ENCODE data around the gene GET3. TPM values are rescaled to one million over a fixed set of nuclear protein-coding genes. Genes with fewer than 3 reads are reported as not detected.

GET3 gene
- total and polyA plus RNA-seq, 9 donors, result 26.2 to 68.1 (median 47.7) TPM

DNA sequence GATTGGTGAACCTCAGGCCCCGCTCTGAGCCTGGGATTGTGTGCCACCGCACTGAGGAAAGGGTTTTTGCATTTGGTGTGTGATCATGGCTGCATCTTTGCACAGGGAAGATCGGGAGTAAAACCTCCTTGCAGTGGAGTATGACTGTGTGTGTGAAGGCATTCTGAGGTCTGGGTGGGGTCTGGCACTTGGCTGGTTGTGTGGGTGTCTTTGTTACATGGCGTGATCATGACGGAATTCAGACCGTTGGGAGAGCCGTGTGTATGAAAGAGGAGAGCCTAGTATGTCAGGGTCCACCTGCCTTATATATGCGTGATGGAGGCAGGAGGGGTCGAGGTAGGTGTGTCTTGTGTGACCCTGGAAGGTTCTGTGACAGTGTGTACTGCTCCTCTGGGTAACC is 13.6 kb downstream of the GET3 start:
- no peaks in the 10 kb centered on the region for H3K4me1 ChIP-seq (ENCODE audit: insufficient read depth)
- no peaks in the 10 kb centered on the region for H3K36me3 ChIP-seq
- H3K27ac ChIP-seq, result no peak overlapping the region
- 51 to 67% (median 60%) methylated on average over 9 of the region's 9 CpGs for WGBS, 3 donors
- no peak overlapping the region for H3K4me3 ChIP-seq
- H3K27me3 ChIP-seq, result no peaks in the 10 kb centered on the region
- TF ChIP-seq EP300 (IDR thresholded peaks at IDR 0.05) (no peak), POLR2A (IDR thresholded peaks at IDR 0.05) (no peak)
- TF ChIP-seq, protein P1, sequence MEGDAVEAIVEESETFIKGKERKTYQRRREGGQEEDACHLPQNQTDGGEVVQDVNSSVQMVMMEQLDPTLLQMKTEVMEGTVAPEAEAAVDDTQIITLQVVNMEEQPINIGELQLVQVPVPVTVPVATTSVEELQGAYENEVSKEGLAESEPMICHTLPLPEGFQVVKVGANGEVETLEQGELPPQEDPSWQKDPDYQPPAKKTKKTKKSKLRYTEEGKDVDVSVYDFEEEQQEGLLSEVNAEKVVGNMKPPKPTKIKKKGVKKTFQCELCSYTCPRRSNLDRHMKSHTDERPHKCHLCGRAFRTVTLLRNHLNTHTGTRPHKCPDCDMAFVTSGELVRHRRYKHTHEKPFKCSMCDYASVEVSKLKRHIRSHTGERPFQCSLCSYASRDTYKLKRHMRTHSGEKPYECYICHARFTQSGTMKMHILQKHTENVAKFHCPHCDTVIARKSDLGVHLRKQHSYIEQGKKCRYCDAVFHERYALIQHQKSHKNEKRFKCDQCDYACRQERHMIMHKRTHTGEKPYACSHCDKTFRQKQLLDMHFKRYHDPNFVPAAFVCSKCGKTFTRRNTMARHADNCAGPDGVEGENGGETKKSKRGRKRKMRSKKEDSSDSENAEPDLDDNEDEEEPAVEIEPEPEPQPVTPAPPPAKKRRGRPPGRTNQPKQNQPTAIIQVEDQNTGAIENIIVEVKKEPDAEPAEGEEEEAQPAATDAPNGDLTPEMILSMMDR (IDR thresholded peaks at IDR 0.05), result no peak
- DNase-seq, result no peak
- intact Hi-C loops (cut with DNase I), result no loop called here
- peaks cover 0 to 12% of the 10 kb centered on the region in 2 donors for H3K9me3 ChIP-seq

DNA sequence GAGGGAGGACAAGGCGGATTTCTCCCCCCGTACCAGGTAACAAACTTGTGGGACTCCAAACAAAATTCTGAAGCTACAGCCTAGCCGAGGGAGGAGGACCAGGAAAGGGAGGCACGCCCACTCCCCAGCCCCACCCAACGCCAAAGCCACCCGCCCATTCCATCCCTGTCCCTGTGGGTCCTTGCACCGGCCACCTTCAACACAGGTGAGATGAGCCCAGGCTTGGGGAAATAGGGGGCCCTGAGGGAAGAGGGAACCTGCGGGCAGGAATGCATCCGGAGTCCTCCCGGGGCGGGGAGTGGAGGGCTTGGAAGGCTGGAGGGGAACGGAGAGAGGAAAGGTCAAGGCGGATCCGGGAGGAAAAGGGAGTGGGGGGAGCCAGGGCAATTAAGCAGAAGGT is 14.3 kb downstream of the GET3 start, which contains the start of gene BEST2:
TSS of gene BEST2 (plus strand) at position 157 of the 400 bp plus-strand sequence. CDS start 802 bp downstream, outside the sequence.
- DNase-seq, result no peak
- Histone ChIP-seq H3K9me3 (peaks cover 0 to 12% of the 10 kb centered on the region in 2 donors), H3K4me1 (ENCODE audit: insufficient read depth) (no peaks in the 10 kb centered on the region), H3K27ac (no peak within 1 kb of the TSS), H3K27me3 (no peaks in the 10 kb centered on the region), H3K36me3 (no peaks in the 10 kb centered on the region), H3K4me3 (no peak within 1 kb of the TSS)
- WGBS, 3 donors, result 32 to 43% (median 38%) methylated on average over 14 of the region's 14 CpGs
- intact Hi-C loops (cut with DNase I), result no loop called here
- TF ChIP-seq, protein P1 (IDR thresholded peaks at IDR 0.05), result no peak
- TF ChIP-seq EP300 (IDR thresholded peaks at IDR 0.05), result no peak
- no peak for TF ChIP-seq POLR2A (IDR thresholded peaks at IDR 0.05)

DNA sequence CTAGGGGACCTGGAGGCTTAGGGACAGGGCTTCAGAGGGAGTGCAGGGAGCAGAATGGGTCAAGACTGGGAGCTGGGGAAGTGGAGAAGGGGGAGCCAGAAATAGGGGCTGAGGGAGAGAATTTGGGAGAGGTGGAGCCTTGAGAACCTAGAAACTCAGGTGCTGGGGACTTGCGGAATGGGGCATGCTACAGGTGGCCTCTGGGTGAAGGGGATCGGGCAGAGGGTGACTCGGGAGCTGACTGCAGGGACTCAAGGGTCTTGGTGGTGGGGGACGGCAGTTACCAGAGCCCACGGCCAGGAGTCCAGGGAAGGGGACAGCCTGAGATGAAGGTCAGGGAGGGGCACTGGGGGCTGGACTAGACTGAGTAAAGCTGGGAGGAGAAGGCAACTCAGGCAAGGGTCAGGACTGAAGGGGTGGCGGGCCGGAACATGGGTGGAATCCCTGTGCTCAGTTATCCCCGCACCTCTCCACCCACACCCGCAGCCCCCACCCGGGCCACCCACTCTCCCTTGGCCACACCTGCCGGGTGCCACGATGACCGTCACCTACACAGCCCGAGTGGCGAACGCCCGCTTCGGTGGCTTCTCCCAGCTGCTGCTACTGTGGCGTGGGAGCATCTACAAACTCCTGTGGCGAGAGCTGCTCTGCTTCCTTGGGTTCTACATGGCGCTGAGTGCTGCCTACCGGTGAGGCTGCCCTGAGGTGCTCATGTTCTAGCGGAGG is 14.9 kb downstream of the GET3 start:
- 71 to 78% (median 76%) methylated on average over 23 of the region's 23 CpGs for WGBS, 3 donors
- H3K4me3 ChIP-seq, result no peak overlapping the region
- no peak for DNase-seq
- peaks cover 0 to 9% of the 10 kb centered on the region in 2 donors for H3K9me3 ChIP-seq
- intact Hi-C loops (cut with DNase I), result no loop called here
- no peaks in the 10 kb centered on the region for H3K4me1 ChIP-seq (ENCODE audit: insufficient read depth)
- H3K27me3 ChIP-seq, result no peaks in the 10 kb centered on the region
- H3K36me3 ChIP-seq, result no peaks in the 10 kb centered on the region
- H3K27ac ChIP-seq, result no peak overlapping the region
- TF ChIP-seq, protein P1 (IDR thresholded peaks at IDR 0.05), result no peak
- TF ChIP-seq EP300 (IDR thresholded peaks at IDR 0.05) (no peak), POLR2A (IDR thresholded peaks at IDR 0.05) (no peak)

- no peak for DNase-seq
- Histone ChIP-seq H3K9me3 (no peaks in the 10 kb centered on the region), H3K4me1 (ENCODE audit: insufficient read depth) (peaks cover 3% of the 10 kb centered on the region), H3K36me3 (no peaks in the 10 kb centered on the region), H3K4me3 (no peak overlapping the region), H3K27me3 (no peaks in the 10 kb centered on the region), H3K27ac (no peak overlapping the region)
- intact Hi-C loops (cut with DNase I), result no loop called here
- no peak for TF ChIP-seq EP300 (IDR thresholded peaks at IDR 0.05)
- TF ChIP-seq, protein P1 (IDR thresholded peaks at IDR 0.05), result no peak
- TF ChIP-seq POLR2A (IDR thresholded peaks at IDR 0.05), result no peak
- 65 to 75% (median 69%) methylated on average over 50 of the region's 50 CpGs for WGBS, 3 donors
Measured at GRCh38 chr19:12754465-12755196, 17.3 kb downstream of the GET3 start.

All from ovary (tissue), 9 donors.